Stimulated activated naive CD8-positive, alpha-beta T cell treated with anti-CD3 and anti-CD28 coated beads, Interleukin-15, Interleukin-2, amounts not matched to agents 100 U/mL and 50 U/mL, for 24 hours (primary cell): ENCODE results near the gene RASSF8.

Source experiments
- ATAC-seq: fragments of 150-1000 bp; cut with Tn5 transposase; one replicate; pipeline ENCODE4 v1.10.0; 2021
- DNase-seq: peaks from one replicate; pipeline ENCODE4 v3.0.0; 2021

The RASSF8 gene

DNA sequence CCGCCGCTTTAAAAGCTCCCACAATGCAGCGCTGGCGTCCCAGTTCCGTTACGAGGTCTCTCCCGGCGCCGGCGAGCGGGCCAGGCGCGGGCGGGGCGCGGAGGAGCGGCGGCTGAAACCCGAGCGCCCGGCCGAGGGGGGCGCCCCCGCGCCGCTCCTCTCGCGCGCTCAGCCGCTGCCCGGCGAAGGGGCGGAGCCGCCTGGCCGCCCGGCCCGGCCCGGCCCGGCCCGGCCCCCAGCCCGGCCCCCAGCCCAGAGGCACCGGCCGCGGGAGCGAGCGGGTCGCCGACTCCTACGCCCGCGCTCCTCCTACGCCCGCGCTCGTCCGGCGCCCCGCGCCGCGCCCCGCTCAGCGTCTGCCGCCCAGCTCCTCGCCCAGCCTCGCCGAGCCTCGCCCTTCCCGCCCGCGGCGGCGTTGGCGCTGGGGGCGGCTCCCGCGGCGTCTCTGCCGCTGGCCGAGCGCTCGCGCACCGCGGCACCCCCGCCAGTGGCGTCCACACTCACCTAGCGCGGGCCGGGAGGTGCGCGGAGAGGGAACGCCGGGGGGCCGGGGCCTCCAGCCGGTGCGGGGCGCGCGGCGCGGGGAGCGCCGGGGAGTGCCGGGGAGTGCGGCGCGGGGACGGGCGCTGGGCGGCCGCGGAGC lies at the start of gene RASSF8:
Gene RASSF8, plus strand, starts transcription at position 255 of the 643 bp plus-strand sequence. CDS start 96,662 bp downstream, outside the sequence.
- ATAC-seq: peak; percentile 65
- DNase-seq: peak; percentile 41

GRCh38 chr12:25914551-25914950 lies 43.9 kb upstream of the RASSF8 start:
- DNase-seq (no peak), ATAC-seq (no peak)

GRCh38 chr12:25924491-25925001 lies 33.9 kb upstream of the RASSF8 start:
- ATAC-seq: no peak
- no peak for DNase-seq

DNA sequence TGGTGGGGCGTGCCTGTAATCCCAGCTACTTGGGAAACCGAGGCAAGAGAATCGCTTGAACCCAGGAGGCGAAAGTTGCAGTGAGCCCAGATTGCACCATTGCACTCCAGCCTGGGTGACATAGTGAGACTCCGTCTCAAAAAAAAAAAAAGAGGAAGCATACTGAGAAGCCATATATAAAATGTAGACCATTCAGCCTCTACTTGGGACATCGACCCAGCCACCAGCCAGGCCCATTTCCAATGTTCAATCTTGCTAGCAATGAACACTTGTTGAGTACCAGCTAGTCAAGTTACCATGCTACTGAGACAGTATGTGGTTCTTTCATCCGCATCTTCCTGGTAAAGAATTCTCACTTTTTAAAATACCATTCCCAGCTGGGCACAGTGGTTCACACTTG lies 33.4 kb upstream of the RASSF8 start:
- DNase-seq (no peak), ATAC-seq (no peak)

GRCh38 chr12:25926536-25926935 lies 31.9 kb upstream of the RASSF8 start:
- ATAC-seq (no peak), DNase-seq (no peak)

DNA sequence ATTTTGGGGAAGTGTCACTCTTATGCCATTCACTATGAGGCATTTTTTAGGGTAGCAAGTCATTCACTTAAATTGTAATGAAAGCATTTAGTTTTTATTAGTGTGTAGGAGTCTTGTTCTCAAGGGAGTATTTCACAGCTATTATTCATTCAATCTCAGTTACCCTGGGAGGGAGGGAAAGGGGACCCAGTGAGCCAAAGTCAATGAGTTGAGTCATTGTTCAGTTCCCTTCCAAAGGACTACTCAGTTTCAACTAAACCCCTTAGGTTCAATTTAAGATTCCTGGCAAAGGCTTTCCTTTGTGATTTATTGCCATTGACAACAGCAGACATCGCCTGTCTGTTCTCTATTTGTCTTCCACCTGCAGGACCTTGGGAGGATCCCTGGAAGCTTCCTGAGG lies 29.3 kb upstream of the RASSF8 start:
- no peak for DNase-seq
- ATAC-seq: no peak

DNA sequence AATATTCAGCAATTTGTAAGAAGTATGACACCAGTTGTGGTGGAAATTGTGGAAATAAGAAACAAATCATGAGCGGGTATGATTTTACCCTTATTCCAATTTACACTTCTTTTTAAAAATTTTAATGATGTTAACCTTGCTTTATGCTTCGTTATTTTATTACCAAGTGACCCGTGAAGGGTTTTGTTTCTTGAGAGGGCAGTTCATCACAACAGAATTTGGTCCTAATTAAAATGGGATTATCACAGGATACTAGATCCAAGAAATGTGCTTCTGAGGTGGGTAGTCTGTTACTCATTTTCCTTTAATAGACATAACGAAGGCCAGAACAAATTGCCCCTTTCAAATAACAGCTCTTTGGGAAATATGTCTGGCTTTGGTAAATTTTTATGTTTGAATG lies 25.5 kb upstream of the RASSF8 start:
- DNase-seq (no peak), ATAC-seq (no peak)

- ATAC-seq: no peak
Observed at GRCh38 chr12:25934456-25934855, 24.0 kb upstream of the RASSF8 start.

DNA sequence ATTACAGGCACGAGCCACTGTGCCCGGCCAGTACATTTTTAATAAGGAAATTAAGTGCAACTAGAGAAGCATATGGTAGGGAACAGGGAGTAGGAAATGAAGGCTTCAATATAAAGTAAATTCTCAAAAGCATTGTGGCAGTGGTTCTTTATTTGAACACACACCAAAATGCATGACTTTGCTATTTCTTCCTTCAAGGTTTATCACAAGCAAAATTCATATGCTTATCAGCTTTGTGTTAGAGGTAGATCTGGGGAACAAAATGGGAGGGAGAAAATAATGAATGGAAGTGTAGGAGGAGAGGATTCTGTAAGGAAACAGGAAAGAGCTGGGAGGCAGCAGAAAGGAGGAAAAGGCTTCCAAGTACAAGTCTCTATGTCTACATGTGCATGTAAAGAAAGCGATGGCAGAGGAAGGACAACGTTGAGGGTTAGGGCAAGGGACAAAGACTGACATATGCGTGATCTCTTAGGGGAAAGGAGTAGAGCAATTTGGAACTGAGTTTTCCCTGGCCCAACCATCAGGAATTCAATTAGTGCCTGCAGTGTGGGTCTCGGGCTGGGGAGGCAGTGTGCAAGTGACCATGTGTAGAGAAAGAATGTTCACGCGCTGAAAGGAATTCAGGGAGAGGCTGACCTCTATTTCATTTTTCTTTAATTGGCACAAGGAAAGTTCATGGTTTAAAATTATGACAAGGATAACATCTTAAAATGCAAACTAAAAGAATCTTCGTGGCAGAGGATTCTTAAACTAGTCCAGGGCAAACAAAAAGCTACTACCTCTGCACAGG lies 22.9 kb upstream of the RASSF8 start:
- ATAC-seq: no peak
- no peak for DNase-seq

More at GRCh38 chr12:25934456-25934855, 24.0 kb upstream of the RASSF8 start:
- DNase-seq: no peak

DNA sequence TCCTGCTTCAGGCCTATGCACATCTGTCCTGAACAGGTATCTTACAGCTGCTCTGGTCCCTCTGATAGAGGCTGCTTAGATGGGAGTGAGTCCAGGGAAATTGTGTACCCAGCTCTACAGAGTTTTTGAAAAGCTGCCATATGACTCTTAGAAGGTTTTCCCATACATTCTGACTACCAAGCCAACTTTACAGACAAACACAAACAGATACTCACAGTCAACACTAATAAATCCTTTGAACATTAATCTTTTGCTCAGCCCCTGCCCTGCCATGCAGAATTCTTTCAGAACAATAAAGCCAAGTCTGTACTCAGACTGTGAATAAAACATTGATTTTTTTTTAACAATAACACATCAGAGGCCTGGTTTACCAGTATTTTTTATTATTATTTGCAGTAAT lies 21.4 kb upstream of the RASSF8 start:
- ATAC-seq (no peak), DNase-seq (no peak)

DNA sequence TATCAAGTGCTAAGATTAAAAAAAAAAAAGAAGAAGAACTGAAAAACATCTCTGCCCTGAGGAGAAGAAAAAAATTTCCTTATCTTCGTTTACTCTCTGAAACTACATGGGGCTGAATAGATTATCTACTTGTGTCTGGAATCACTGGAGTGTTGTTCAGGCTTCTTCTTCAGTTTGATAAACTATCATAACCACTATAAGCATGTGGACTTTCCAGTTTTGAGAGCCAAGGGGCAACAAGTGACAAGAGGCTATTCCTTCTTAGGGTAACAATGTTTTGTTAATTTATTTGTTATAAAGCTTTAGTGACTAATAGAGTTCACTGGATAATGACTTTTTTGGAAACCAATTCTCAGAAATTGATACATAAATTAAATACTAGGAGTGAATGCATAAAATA lies 19.9 kb upstream of the RASSF8 start:
- ATAC-seq (no peak), DNase-seq (no peak)

- ATAC-seq: no peak
- no peak for DNase-seq
Observed at GRCh38 chr12:25939606-25940005, 18.9 kb upstream of the RASSF8 start.

DNA sequence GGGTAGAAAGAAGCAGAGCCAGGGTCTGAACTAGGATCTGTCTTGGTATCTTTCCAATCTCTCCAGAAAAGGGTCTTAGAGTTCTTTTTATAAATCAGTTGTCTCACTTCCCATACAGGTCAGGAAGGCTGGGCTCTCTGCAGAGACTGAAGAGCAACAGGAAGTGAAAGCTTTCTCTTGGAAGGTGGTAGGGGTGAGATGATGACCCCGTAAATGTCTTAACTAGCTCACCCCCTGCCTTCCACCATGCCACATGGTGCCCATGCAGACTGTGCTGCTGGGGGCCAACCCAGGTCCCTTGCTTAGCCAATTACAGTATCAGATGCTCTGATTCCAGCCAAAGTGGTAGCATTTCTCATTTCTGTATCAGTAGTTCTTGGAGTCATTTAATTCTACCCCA lies 17.6 kb upstream of the RASSF8 start:
- DNase-seq: no peak
- ATAC-seq: no peak

- DNase-seq (no peak), ATAC-seq (no peak)
Observed at GRCh38 chr12:25942709-25943108, 15.8 kb upstream of the RASSF8 start.

DNA sequence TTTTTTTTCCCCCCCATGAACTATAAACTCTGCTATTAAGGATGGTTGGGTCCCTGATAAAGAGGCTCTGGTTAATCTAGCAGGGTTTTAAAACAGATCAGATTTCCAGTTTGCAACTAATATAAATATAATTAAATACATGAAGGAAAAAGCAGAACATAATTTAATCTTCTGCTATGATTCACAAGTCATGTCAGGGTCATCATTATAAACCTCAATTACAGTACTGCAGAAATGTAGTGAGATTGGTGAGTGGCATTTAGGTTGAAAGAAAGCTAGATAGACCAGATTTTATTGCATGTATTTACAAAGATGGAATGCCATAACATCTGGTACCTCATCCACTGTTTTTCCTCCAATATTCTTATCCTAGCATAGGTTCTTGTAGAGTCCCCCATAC lies 14.5 kb upstream of the RASSF8 start:
- ATAC-seq (no peak), DNase-seq (no peak)

- no peak for ATAC-seq
- DNase-seq: no peak
Observed at GRCh38 chr12:25949343-25949742, 9.1 kb upstream of the RASSF8 start.

GRCh38 chr12:25950329-25951115 lies 8.0 kb upstream of the RASSF8 start:
- ATAC-seq: peak; percentile 72
- no peak for DNase-seq

DNA sequence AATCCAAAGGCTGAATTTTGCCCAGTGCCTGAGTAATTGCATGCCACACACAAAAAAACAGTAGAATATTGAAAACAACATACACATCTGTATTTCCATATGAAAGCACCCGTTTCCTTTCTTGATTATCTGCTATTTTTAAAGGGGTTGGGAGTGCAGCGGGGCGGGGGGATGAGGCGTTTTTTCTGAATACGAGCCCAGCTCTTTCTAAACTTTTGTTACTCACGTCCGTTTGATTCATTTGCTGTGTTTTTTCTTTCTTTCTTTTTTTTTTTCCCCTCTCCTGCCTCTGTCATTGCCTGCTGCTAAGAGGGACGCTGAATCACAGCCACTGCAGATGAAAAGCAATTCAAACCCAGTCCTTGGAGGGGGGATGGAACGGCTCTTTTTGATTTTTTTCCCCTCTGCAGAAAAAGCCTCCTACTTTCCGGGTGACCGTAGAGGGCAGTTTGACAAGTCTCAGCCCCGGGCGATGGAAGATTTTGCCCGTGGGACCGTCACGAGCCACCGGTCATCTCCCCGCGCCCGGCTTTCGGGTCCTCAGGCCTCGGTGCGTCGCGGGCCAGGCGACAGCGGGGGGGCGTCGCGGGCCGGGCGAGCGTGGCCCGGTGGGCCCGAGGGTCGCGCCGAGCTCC lies 572 bp upstream of the RASSF8 start:
- no peak for ATAC-seq
- peak; percentile 9 for DNase-seq

DNA sequence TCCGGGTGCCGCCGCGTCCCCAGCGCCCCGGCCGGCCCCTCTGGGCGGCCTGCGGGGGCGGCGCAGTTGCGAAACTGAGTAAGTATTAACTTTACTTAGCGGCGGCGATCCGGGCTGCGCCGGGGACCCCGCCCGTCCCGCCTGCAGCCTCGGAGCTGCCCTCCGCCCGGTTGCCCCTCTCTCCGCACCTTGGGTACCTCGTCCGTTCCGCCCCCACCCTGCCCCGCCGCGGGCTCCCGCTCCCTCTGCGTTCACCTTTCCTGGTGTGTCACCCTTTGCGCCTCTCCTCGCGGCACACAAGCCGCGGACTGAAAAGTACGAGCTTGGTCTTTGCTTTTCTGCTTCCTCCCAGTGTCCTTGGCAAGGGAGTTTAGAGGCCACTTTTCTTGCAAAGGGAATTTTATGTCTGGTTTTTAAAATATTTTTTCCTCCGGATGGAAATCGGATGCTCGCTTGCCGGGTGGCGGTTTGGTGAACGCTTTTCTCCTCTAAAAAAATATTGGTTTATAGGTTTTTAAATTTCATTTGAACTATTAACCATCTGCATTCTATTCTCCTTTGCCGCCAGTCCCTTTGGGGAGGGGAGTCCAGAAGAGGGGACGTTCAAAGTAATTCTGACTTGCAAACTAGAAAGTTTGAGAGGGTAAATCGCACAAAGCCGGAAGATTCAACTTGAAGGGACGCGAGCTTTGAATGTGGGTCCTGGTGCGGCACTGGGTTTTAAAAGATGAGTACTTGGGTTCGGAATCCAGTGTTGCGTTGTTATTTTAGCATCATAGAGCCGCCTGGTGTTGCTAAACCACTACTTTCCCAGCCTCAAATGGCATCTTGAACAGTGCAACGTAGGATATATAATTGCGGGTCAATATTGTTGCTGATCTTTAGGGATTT lies 834 bp downstream of the RASSF8 start:
- ATAC-seq (peak; percentile 33), DNase-seq (peak; percentile 35)

GRCh38 chr12:25960143-25960542 lies 1.7 kb downstream of the RASSF8 start:
- no peak for ATAC-seq
- no peak for DNase-seq

GRCh38 chr12:25960961-25961360 lies 2.5 kb downstream of the RASSF8 start:
- ATAC-seq: no peak
- no peak for DNase-seq
